ENCODE results near the gene TBPL1.
"Not testable (repeated sequence)": the region's sequence is repeated elsewhere in the genome, so short reads cannot be mapped to it uniquely, and the experiment has no call there.

The TBPL1 gene

GRCh38 chr6:133977983-133978895, 25.2 kb downstream of the TBPL1 start:
- peak in 1 of 2 donors; percentile 9 for DNase-seq

GRCh38 chr6:133978896-133979240, 25.8 kb downstream of the TBPL1 start:
- no peak for DNase-seq

DNA sequence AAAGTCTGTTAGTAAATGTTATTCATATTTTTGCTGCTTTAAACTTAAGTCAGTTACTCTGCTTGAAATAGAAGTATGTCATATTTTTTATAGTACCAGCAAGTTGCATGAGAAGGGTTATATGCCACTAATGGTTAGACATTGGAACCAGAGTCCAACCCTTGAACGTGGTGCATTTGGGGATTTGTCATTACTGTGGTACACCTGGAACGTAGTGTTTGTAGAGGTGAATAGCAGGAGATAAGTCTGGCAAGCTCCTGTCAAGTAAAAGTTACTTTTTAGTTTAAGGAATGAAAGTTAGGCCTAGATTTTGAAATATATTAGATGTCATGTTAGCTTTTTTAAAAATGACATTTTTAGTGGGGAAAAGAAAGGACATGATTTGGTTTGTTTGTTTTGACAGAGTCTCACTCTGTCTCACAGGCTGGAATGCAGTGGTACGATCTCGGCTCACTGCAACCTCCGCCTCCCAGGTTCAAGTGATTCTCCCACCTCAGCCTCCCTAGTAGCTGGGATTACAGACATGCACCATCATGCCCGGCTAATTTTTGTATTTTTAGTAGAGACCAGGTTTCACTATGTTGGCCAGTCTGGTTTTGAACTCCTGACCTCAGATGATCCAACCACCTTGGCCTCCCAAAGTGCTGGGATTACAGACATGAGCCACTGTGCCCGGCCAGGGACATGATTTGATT, 26.4 kb downstream of the TBPL1 start:
- DNase-seq: not testable (repeated sequence)

DNA sequence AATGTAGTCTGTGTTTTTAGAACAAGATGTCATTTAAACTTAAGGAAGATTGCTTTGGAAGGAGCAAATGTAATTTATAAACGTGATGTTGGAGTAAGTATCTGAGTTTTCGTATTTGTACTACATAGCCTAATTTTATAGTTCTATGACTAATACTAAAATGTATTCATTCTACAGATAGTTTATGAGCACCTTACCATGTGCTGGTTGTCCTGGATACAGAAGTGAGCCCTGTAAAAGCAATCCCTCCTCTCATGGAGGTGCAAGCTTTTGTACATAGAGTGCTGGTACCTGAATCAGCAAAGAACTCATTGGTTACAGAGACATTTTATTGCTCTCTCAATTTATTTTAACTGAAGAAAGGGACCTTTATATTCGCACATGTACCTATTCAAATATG, 27.1 kb downstream of the TBPL1 start:
- DNase-seq: no peak

DNA sequence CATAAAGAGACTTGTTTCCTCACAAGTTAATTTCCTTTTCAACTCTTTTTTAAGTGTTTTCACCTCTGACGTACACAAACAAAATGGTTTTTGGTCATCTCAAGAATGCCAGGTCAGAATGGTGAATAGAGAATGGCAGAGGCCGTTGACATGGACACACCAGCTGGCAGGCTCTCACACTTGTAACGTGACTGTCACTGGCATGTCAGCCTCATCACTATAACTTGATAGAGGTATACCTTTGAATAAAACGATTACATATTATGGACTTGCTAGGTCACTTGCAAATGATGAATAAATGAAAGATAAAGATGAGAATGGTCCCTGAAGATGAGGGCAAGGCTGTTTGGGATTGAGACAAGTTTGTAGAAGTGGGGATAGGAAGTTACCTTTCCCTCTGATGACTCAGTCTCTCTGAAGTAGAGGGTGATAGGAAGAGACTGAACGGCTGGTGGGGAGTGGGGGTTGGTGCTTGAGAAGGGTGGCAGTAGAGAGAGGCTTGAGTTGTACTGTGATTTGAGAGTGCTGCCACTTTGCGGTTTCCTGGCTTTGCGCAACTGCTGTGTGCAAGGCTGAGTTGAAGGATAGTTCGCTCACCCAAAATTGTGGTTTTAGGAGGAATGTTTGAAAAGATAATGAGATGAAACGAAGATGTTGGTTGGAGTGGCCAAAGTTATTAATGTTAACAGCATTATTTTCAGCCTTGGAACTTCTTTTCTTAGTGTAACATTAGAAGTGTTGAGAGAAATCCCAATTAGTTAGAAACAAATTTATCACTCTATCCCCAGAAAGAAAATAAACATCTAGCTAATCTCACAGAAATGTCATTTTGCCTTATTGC, 30.3 kb downstream of the TBPL1 start:
- DNase-seq: peak; percentile 15 to 36

GRCh38 chr6:133985970-133986369, 32.9 kb downstream of the TBPL1 start:
- DNase-seq: no peak

DNA sequence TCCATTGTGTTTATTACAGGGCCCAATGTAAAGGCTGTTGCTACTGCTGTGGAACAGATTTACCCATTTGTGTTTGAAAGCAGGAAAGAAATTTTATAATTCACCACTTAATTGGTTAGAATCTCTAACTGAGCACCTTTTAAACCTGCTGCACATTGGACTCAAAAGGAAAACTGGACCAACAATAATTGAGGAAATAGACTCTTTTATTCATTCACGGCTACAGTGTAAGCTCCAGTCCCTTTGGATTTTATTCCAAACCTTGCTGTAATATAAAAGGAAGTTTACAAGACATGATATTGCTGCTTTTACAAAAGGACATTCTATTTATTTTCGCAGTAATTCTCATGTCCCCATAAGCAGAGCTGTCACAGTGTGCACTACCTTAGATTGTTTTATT, 33.9 kb downstream of the TBPL1 start:
- DNase-seq: no peak

GRCh38 chr6:133989525-133989924, 36.5 kb downstream of the TBPL1 start:
- DNase-seq: no peak

DNA sequence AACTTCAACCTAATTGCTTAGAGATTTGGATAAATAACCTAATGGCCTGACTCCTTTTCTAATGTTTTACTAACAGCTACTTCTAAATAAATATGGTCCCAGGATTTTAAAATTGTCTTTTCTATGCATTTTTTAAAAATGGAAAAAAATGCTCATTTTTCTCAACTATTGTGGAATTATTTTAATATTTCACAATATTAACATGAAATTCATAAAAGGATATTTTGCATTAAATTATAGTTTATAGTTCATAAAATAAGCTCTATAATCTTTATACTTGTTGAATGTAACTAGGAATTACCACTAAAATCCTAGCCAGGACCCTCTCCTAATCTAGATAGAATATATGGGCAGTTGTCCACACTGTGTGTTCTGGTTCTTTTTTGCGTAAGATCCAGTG, 37.3 kb downstream of the TBPL1 start:
- DNase-seq: no peak

GRCh38 chr6:133991096-133991593, 38.1 kb downstream of the TBPL1 start:
- no peak for DNase-seq

GRCh38 chr6:133992992-133993680, 40.1 kb downstream of the TBPL1 start:
- DNase-seq: no peak

GRCh38 chr6:133995296-133995695, 42.3 kb downstream of the TBPL1 start:
- no peak for DNase-seq

- no peak for DNase-seq
Measured at GRCh38 chr6:133995758-133996157, 42.7 kb downstream of the TBPL1 start.

DNA sequence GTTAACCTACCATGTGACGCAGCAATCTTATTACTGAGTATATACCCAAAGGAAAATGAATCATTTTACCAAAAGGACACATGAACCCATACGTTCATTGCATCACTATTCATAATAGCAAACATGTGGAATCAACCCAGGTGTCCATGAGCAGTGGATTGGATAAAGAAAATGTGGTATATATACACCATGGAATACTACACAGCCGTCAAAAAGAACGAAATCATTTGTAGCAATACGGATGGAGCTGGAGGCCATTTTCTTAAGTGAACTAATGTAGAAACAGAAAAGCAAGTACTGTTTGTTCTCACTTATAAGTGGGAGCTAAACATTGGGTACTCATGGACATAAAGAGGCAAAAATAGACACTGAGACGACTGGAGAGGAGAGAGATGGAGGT, 44.2 kb downstream of the TBPL1 start:
- DNase-seq: no peak

DNA sequence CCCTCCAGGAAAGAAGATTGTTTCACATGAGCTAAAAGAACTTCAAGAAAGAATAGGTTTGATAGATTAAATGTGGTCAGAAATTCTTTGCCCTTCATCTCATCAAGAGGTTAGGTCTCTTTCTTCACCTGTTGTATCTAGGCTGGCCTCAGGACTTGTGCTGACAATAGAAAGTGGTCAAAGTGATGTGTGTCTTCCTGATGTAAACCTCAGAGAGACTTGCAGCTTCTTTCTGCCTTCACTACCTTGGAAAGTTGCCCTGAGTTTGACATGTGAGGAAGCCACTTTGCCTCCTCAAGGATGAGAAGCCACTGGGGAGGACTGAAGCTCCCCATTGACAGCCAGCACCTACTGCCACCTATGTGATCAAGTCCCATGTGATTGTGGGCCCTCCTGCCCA, 46.3 kb downstream of the TBPL1 start:
- DNase-seq: no peak

DNA sequence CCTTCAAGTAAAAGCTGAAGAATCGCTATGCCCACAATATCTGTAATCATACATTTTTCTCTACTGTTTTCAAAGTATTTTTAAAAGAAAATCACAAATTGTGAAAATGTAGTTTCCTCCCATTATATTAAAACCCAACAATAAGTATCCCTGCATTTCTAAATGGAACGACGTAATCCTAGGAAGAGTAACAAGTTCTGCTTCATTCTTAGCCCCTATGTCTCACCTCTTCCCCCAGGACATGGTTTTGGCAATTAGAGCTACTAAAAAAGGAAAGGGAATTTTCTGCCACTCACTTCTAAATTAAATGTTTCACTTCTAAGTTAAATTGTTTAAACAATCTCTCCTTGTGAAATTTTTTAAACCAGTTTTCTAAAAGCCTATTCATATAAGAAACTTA, 47.4 kb downstream of the TBPL1 start:
- DNase-seq: no peak

- no peak for DNase-seq
Measured at GRCh38 chr6:134002821-134003220, 49.8 kb downstream of the TBPL1 start.

GRCh38 chr6:134003542-134003951, 50.5 kb downstream of the TBPL1 start:
- DNase-seq: no peak

DNA sequence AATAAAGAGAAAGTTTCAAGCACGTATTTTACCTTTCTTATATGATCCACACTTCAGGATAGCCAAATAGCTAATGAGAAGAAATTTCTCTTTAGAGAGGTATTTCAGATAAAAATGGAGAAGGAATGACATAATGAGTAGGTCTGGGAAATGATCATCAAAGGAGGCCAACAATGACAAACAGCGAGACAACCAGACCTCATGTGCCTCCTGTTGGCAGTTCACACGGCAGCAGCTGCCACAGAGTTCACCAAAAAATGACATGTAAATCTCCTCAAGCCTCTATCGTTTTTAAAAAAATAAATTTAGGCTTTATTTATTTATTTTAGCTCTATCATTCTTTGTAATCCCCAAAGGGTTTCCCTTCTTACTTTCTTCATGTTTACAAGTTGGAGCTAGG, 51.7 kb downstream of the TBPL1 start:
- DNase-seq: no peak

- no peak for DNase-seq
Measured at GRCh38 chr6:134005800-134006199, 52.8 kb downstream of the TBPL1 start.

DNA sequence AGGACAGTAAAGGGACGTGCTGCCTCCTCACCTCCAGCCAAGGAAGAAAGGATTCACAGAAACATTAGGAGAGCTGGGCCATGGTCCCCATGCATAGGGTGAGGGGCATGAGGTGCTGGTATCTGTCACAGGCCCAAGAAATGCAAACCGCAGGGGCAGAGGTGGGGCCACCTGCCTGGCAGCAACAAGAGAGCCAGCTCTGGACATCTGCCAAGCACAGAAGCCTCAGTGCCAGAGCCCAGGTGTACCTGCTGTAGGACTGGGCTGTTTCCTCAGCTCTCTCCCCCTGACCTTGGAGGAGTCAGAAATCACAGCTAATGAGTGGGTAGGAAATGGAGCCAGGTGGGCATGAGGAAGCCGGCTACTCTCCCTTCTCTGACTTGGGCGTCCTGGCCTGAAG, 54.1 kb downstream of the TBPL1 start:
- DNase-seq: no peak

DNA sequence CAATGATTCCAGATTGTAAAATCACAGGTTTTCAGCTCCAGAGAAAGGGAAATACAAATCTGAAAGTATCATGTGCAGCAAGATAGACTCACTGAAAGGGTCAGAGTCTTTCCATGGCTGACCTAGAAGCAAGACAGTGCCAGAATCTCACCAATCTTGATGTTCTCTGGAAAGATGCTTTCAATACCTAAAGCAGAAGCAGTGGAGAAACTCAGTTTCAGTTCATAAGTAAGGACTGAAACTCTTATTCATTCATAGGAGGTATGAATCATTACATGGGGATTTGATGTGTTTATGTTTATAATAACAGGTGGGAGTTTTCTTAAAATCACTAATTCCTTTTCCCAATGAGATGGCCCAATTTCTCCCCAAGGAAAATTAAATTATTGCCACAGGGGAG, 56.9 kb downstream of the TBPL1 start:
- no peak for DNase-seq

- no peak for DNase-seq
Measured at GRCh38 chr6:134010400-134010799, 57.4 kb downstream of the TBPL1 start.
